Measurements from ENCODE around the gene PDZD2. TPM values are rescaled to one million over a fixed set of nuclear protein-coding genes. Genes with fewer than 3 reads are reported as not detected.
A peak's percentile ranks its signal among the peaks of the same experiment; 100 is the strongest.

Gene PDZD2
- total RNA-seq, 4 donors from 2014 or later = 6.2 to 21.4 (median 11.8) TPM

DNA sequence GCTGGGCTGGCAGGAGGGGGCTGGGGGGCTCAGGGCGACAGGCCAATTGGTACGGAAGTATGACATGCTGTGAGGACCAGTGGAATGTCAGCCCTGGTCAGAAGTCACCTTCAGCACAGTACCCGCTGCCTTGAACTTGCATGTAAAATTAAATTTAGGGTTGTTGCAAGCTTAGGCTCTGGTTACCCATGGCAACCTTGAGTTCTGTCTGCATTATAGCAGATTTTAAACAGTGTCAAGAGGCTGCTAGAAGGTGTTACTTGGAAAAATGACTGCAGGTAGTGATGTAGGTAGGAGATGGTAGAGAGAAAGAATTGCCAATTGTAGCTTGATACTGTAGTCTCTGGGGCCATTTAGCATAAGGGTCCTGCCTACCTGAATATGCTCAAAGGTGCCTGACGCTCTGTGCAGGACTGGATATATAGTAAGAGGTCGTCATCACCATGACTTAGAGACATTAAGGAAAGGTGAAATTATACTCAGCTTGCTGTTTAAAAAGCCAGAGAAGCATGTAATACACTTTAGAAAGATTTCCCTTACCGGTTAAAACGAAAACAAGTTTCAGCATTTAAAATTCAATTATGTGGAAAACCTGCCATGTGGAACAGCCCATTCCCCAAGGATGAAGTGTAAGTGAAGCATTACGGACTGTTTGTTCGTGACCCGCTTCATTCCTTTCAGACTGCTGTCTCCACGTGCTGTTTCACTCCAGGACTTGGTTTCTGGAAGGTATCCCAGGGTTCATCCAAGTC is 169.0 kb downstream of the PDZD2 start:
- no peak for TF ChIP-seq POLR2A (IDR thresholded peaks at IDR 0.05)
- TF ChIP-seq, protein P1, sequence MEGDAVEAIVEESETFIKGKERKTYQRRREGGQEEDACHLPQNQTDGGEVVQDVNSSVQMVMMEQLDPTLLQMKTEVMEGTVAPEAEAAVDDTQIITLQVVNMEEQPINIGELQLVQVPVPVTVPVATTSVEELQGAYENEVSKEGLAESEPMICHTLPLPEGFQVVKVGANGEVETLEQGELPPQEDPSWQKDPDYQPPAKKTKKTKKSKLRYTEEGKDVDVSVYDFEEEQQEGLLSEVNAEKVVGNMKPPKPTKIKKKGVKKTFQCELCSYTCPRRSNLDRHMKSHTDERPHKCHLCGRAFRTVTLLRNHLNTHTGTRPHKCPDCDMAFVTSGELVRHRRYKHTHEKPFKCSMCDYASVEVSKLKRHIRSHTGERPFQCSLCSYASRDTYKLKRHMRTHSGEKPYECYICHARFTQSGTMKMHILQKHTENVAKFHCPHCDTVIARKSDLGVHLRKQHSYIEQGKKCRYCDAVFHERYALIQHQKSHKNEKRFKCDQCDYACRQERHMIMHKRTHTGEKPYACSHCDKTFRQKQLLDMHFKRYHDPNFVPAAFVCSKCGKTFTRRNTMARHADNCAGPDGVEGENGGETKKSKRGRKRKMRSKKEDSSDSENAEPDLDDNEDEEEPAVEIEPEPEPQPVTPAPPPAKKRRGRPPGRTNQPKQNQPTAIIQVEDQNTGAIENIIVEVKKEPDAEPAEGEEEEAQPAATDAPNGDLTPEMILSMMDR (IDR thresholded peaks at IDR 0.05) = no peak
- Histone ChIP-seq H3K9me3 (no peaks in the 10 kb centered on the region), H3K4me3 (no peak overlapping the region), H3K27ac (no peak overlapping the region), H3K27me3 (no peaks in the 10 kb centered on the region), H3K36me3 (no peaks in the 10 kb centered on the region), H3K4me1 (no peaks in the 10 kb centered on the region)
- intact Hi-C loops (cut with DNase I; ENCODE audit: low total_unique reads) = no loop called here
- no peak for DNase-seq

DNA sequence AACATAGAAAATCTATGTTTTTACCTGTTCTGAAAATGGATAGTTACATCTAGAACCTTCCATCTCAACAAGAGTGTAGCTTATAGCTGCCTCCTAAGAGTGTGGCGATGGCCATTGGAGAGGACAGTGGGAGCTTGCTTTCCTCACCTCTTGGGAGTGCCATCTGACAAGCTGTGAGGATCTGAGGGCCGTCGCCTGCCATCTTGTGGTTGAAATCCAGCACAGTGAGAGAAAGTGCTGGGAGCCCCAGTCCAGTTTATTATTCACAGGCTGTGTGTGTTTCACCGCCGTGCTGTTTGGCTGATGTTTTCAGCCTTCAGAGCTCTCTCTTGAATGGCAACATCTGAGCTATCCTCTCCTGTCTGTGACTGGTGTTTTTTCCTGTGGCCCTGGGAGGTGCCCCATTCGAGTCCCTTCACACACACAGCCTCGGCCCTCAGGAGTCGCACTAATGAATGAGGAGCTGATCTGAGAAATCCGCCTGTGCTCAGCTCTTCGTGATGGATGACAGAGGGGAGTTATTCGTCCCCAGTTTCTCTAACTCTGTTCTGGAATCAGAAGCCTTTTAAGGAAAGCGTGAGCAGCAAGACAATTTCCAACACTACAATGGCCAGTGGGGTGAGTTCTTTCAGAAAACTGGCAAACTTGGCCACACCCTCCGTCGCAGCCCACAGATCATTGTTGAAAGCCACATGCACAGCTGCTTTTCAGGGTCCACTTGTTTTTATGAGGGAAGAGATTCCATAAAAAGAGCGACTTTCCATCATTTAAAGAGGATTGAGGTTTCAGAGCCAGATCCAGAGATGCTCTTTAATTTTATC is 170.3 kb downstream of the PDZD2 start:
- no peaks in the 10 kb centered on the region for H3K36me3 ChIP-seq

DNA sequence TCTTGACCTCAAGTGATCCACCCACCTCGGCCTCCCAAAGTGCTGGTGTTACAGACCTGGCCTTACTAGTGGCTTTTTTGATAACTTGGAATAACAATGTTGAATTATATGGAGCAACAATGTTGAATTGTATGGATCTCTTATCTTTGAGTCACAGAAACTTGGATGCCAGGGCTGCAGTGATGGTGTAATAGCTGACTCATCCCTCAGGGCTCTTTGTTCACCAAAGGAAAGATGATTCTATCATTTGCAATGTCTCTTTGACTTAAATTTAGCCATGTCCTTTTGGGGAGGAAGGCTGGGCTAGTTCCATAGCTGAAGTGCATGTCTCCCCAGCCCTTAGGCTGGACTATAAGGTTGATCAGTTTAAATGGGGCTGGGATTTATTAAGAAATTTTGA is 172.3 kb downstream of the PDZD2 start:
- H3K27me3 ChIP-seq = no peaks in the 10 kb centered on the region
- H3K9me3 ChIP-seq = no peaks in the 10 kb centered on the region
- intact Hi-C loops (cut with DNase I; ENCODE audit: low total_unique reads) = no loop called here
- TF ChIP-seq POLR2A (IDR thresholded peaks at IDR 0.05) = no peak
- TF ChIP-seq, protein P1 (IDR thresholded peaks at IDR 0.05) = no peak
- H3K4me3 ChIP-seq = no peak overlapping the region
- H3K27ac ChIP-seq = no peak overlapping the region
- H3K4me1 ChIP-seq = no peaks in the 10 kb centered on the region
- H3K36me3 ChIP-seq = no peaks in the 10 kb centered on the region
- DNase-seq = no peak

More for the DNA sequence above, 170.3 kb downstream of the PDZD2 start:
- H3K27ac ChIP-seq = no peak overlapping the region
- intact Hi-C loops (cut with DNase I; ENCODE audit: low total_unique reads) = no loop called here
- TF ChIP-seq, protein P1 (IDR thresholded peaks at IDR 0.05) = peak; percentile 56 to 68 (median 62)
- no peak for TF ChIP-seq POLR2A (IDR thresholded peaks at IDR 0.05)
- H3K9me3 ChIP-seq = no peaks in the 10 kb centered on the region
- DNase-seq = peak; percentile 57 to 67
- no peak overlapping the region for H3K4me3 ChIP-seq
- no peaks in the 10 kb centered on the region for H3K4me1 ChIP-seq
- no peaks in the 10 kb centered on the region for H3K27me3 ChIP-seq

DNA sequence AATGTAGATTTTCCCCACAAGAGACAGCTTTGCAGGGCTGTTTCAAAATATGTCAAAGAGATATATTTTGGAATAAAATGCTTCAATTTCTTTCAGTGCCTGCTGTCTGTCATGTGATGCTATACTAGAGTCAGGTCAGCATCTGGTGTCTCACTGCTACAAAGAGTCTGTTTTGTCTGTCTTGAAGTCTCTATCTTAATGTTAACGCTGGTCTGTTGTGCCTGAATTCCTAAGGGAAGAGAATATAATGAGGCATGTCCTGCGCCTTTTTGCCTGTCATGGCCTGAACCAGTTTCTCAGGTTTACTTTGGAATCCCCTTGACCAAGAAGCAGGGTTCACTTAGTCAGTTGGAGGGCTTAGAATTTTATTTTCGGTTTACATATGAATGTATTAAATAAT is 176.4 kb downstream of the PDZD2 start:
- Histone ChIP-seq H3K4me1 (no peaks in the 10 kb centered on the region), H3K27ac (no peak overlapping the region), H3K4me3 (no peak overlapping the region), H3K27me3 (no peaks in the 10 kb centered on the region), H3K9me3 (no peaks in the 10 kb centered on the region), H3K36me3 (no peaks in the 10 kb centered on the region)
- TF ChIP-seq POLR2A (IDR thresholded peaks at IDR 0.05) = no peak
- TF ChIP-seq, protein P1 (IDR thresholded peaks at IDR 0.05) = no peak
- intact Hi-C loops (cut with DNase I; ENCODE audit: low total_unique reads) = no loop called here
- DNase-seq = no peak

DNA sequence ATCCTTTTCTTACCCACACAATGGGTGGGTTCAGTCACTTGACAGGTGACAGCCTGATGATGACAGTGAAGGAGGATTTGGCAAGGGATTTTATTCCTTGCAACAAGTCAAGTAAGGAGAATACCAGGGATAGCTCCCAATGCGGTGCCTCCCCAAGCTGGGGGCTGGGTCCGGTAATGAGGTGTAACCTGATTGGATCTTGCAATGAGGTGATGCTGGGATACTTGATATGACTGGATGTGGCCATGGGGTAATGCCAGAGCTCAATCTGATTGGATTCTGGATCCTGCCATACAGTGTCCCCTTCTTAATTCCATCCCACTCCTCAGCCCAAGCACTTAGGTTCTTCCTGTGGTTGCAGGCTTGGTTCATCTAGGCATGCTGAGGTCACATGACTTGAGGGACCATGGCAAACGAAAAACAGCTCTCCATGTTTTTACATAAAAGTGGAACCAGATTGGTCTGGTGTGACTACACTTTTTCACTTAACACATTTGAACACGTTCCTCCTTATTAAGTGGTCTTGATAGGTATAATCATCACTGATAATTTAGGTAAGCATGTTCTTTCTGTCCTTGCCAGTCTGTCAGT is 181.1 kb downstream of the PDZD2 start:
- no peak overlapping the region for H3K27ac ChIP-seq
- TF ChIP-seq, protein P1 (IDR thresholded peaks at IDR 0.05) = no peak
- no peak for TF ChIP-seq POLR2A (IDR thresholded peaks at IDR 0.05)
- intact Hi-C loops (cut with DNase I; ENCODE audit: low total_unique reads) = no loop called here
- DNase-seq = no peak
- no peaks in the 10 kb centered on the region for H3K27me3 ChIP-seq
- no peaks in the 10 kb centered on the region for H3K4me1 ChIP-seq
- no peak overlapping the region for H3K4me3 ChIP-seq
- H3K9me3 ChIP-seq = no peaks in the 10 kb centered on the region
- no peaks in the 10 kb centered on the region for H3K36me3 ChIP-seq
